KMS-11 (cell line): ENCODE data around the gene RUNX1.
"Not testable (repeated sequence)": the region's sequence is repeated elsewhere in the genome, so short reads cannot be mapped to it uniquely, and the experiment has no call there.

Experiments used
- H2AFZ ChIP-seq: fragments of 200-600 bp; sonication (generic); 2 replicates; pipeline ENCODE4 v1.6.1; 2016; ENCODE audit warnings: antibody characterized with exemption, mixed run types, low read depth
- H3K27ac ChIP-seq: fragments of 200-600 bp; sonication (generic); 2 replicates; pipeline ENCODE4 v1.6.1; 2016; ENCODE audit warnings: mild to moderate bottlenecking, mixed run types
- H3K27me3 ChIP-seq: fragments of 200-600 bp; sonication (generic); 2 replicates; pipeline ENCODE4 v1.6.1; 2017; ENCODE audit warnings: mild to moderate bottlenecking, low read depth, mixed run types, moderate library complexity; ENCODE audit not compliant: insufficient read depth
- H3K36me3 ChIP-seq: fragments of 200-600 bp; sonication (generic); 2 replicates; pipeline ENCODE4 v1.6.1; 2017; ENCODE audit warnings: mild to moderate bottlenecking, mixed run types; ENCODE audit not compliant: insufficient read depth
- H3K4me1 ChIP-seq: fragments of 200-600 bp; sonication (generic); 2 replicates; pipeline ENCODE4 v1.6.1; 2016; ENCODE audit warnings: mild to moderate bottlenecking, low read depth, mixed run types; ENCODE audit not compliant: poor library complexity, severe bottlenecking
- H3K4me2 ChIP-seq: fragments of 200-600 bp; sonication (generic); 2 replicates; pipeline ENCODE4 v1.7.0; 2016; ENCODE audit warnings: mild to moderate bottlenecking, mixed run types
- H3K4me3 ChIP-seq: fragments of 200-600 bp; sonication (generic); IDR thresholded peaks from 2 replicates; pipeline ENCODE4 v1.6.1; 2017; ENCODE audit warnings: low read depth, low read length, mixed read lengths; ENCODE audit not compliant: insufficient read depth
- H3K79me2 ChIP-seq: fragments of 200-600 bp; sonication (generic); 2 replicates; pipeline ENCODE4 v1.6.1; 2016; ENCODE audit warnings: low read depth, mixed run types; ENCODE audit not compliant: insufficient read depth
- H3K9ac ChIP-seq: fragments of 200-600 bp; sonication (generic); 2 replicates; pipeline ENCODE4 v1.6.1; 2016; ENCODE audit warnings: mild to moderate bottlenecking, mixed run types
- H4K20me1 ChIP-seq: fragments of 200-600 bp; sonication (generic); 2 replicates; pipeline ENCODE4 v1.6.1; 2016; ENCODE audit warnings: mild to moderate bottlenecking, mixed run types; ENCODE audit not compliant: insufficient read depth
- TF ChIP-seq, protein P1 (sequence below): fragments of 200-600 bp; sonication (generic); conservative IDR thresholded peaks from 2 replicates; pipeline ENCODE4 v1.6.1; 2017; ENCODE audit warnings: low read depth, mild to moderate bottlenecking, antibody characterized with exemption, low read length, moderate library complexity, mixed read lengths

RUNX1 gene

DNA sequence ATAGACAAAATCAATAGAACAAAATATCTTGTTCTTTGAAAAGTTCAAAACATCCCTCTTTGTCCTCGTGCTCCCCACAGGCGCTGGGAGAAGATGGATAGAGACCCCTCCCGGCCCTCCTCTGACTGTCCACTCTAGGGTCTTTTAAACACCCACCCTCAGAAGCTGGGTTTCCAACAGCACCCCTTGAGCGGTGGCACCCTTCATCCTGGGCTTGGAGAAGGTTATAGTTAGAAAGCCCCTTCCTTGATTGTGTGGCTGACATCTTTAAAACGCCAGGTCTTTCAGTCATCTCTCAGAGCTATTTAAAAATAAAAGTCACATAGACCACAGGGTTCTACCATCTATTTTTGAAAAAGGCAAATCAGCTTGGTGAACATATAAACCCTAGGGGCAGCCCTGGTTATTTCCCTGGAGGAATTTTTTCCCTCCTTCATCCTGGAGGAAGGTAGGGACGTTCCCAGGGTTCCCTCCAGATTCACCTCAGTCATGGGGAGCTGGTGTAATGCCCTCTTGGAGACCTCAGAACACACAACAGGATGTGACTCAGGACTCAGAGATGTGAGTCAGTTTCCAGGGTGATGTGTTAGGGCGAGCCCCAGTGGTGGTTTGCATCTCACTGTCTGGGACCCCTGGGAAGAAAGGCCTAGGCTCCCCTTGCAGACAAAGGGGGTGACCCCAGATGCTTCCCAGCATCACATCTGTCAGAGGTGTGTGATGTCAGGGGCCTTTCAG, 241.8 kb downstream of the RUNX1 start:
- Histone ChIP-seq H3K27me3 (no peaks in the 10 kb centered on the region), H3K4me1 (peaks cover 13% of the 10 kb centered on the region), H3K9ac (no peak overlapping the region), H3K4me2 (no peak overlapping the region), H4K20me1 (no peaks in the 10 kb centered on the region), H3K36me3 (no peaks in the 10 kb centered on the region), H3K4me3 (no peak overlapping the region), H3K27ac (no peak overlapping the region), H3K79me2 (no peaks in the 10 kb centered on the region), H2AFZ (no peak overlapping the region)
- TF ChIP-seq, protein P1, sequence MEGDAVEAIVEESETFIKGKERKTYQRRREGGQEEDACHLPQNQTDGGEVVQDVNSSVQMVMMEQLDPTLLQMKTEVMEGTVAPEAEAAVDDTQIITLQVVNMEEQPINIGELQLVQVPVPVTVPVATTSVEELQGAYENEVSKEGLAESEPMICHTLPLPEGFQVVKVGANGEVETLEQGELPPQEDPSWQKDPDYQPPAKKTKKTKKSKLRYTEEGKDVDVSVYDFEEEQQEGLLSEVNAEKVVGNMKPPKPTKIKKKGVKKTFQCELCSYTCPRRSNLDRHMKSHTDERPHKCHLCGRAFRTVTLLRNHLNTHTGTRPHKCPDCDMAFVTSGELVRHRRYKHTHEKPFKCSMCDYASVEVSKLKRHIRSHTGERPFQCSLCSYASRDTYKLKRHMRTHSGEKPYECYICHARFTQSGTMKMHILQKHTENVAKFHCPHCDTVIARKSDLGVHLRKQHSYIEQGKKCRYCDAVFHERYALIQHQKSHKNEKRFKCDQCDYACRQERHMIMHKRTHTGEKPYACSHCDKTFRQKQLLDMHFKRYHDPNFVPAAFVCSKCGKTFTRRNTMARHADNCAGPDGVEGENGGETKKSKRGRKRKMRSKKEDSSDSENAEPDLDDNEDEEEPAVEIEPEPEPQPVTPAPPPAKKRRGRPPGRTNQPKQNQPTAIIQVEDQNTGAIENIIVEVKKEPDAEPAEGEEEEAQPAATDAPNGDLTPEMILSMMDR, result no peak

DNA sequence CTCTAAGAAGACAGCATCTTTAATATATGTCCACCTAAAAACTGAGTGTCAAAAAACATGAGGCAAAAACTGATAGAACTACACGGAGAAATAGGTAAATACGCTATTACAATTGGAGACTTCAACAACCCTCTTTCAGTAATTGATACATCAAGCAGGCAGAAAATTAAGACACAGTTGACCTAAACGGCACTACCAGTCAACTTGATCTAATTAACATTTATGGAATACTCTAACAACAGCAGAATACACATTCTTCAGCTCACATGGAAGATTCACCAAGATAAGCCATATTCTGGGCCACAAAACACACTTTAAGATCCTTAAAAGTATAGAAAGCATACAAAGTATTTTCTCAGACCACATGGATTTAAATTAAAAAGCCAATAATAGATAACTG, 242.7 kb downstream of the RUNX1 start:
- Histone ChIP-seq H3K4me2 (no peak overlapping the region), H3K4me1 (peaks cover 22% of the 10 kb centered on the region), H3K4me3 (no peak overlapping the region), H3K27ac (no peak overlapping the region), H3K9ac (no peak overlapping the region), H4K20me1 (no peaks in the 10 kb centered on the region), H3K36me3 (no peaks in the 10 kb centered on the region), H3K79me2 (no peaks in the 10 kb centered on the region), H3K27me3 (no peaks in the 10 kb centered on the region), H2AFZ (no peak overlapping the region)
- TF ChIP-seq, protein P1, result no peak

DNA sequence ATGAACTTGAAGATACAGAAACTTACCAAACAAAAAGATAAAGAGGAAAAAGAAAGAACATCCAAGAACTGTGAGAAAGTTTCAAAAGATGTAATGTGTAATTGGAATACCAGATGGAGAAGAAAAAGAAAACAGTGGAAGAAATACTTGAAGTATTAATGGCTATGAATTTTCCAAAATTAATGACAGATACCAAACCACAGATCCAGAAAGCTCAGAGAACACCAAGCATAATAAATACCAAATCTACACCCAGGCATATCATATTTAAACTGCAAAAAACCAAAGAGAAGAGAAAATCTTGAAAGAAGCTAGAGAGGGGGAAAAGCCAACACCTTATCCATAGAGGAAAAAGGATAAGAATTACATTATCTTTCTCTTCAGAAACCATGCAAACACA, 243.9 kb downstream of the RUNX1 start:
- no peak overlapping the region for H3K4me2 ChIP-seq
- no peak overlapping the region for H3K27ac ChIP-seq
- no peaks in the 10 kb centered on the region for H3K27me3 ChIP-seq
- no peaks in the 10 kb centered on the region for H3K36me3 ChIP-seq
- H2AFZ ChIP-seq, result no peak overlapping the region
- H4K20me1 ChIP-seq, result no peaks in the 10 kb centered on the region
- H3K4me1 ChIP-seq, result peaks cover 26% of the 10 kb centered on the region
- H3K79me2 ChIP-seq, result no peaks in the 10 kb centered on the region
- H3K9ac ChIP-seq, result no peak overlapping the region
- TF ChIP-seq, protein P1, result no peak
- no peak overlapping the region for H3K4me3 ChIP-seq

DNA sequence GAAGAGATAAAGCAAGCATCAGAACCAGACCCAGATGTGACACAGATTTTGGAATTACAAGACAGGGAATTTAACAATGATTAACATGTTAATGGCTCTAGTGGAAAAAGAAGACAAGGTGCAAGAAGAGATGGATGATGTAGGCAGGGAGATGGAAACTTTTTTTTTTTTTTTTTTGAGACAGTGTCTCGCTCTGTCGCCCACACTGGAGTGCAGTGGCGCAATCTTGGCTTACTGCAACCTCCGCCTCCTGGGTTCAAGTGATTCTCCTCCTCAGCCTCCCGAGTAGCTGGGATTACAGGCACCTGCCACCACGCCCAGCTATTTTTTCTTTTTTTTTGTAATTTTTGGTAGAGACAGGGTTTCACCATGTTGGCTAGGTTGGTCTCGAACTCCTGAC, 244.5 kb downstream of the RUNX1 start:
- not testable (repeated sequence) for H3K4me3 ChIP-seq, H3K9ac ChIP-seq, H3K27me3 ChIP-seq, H4K20me1 ChIP-seq, H3K79me2 ChIP-seq, H3K36me3 ChIP-seq, H3K27ac ChIP-seq, H2AFZ ChIP-seq, H3K4me2 ChIP-seq
- peaks cover 26% of the 10 kb centered on the region for H3K4me1 ChIP-seq

DNA sequence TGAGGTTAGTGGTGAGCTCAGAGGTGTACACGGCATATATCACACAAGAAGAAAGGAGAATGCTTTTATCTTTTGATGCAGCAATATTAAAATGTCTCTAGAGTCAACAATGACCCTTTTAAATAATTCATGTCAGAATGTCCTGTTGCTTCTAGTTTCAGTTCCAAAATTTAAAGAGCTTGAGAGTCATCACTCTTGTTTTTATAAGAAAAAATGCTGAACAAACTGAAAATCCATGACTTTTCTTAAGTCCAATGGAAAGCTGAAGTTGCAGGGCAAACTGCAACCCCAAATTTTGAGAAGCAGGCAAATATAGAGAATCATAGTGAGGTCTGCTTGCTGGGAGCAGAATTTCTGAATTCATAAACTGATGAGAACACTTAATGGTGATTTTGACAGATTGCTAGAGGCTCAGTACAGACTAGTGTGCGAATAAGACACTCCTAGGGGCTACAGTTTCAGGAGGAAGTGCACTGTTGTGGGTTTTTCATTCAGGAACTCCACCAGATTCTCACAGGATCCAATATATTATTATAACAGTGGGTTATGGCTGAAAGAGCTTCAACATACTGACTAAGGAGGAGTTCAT, 245.2 kb downstream of the RUNX1 start:
- H3K4me1 ChIP-seq, result peaks cover 26% of the 10 kb centered on the region
- H3K9ac ChIP-seq, result no peak overlapping the region
- H3K4me2 ChIP-seq, result no peak overlapping the region
- no peak overlapping the region for H2AFZ ChIP-seq
- H3K36me3 ChIP-seq, result no peaks in the 10 kb centered on the region
- no peak overlapping the region for H3K27ac ChIP-seq
- no peaks in the 10 kb centered on the region for H4K20me1 ChIP-seq
- TF ChIP-seq, protein P1, result no peak
- H3K79me2 ChIP-seq, result no peaks in the 10 kb centered on the region
- H3K27me3 ChIP-seq, result no peaks in the 10 kb centered on the region
- no peak overlapping the region for H3K4me3 ChIP-seq
